HL-60 (cell line): ENCODE results near the gene DCHS1.
A peak's percentile ranks its signal among the peaks of the same experiment; 100 is the strongest.

Source experiments
- DNase-seq, 2 experiments: peaks; one replicate each; pipeline ENCODE4 v3.0.0-alpha.2; 2010 to 2020; ENCODE audit warnings: low read depth in 1 of 2, low spot score in 1 of 2
- H3K27ac ChIP-seq: fragments of 250-450 bp; sonication (Bioruptor Pico); replicated peaks from 2 replicates; pipeline ENCODE4 v1.5.1; 2020; ENCODE audit warnings: mild to moderate bottlenecking, moderate library complexity
- H3K27me3 ChIP-seq: fragments of 250-450 bp; sonication (Bioruptor Pico); 2 replicates; pipeline ENCODE4 v1.5.1; 2021; ENCODE audit warnings: mild to moderate bottlenecking, moderate library complexity; ENCODE audit not compliant: insufficient read depth, poor library complexity, severe bottlenecking
- H3K4me3 ChIP-seq: replicated peaks from 2 replicates; pipeline ENCODE4 v1.5.1; 2011; ENCODE audit warnings: mild to moderate bottlenecking, control low read depth, low read length; ENCODE audit not compliant: insufficient read depth
- GABPA ChIP-seq: IDR thresholded peaks from 2 replicates; pipeline ENCODE4 v1.6.1; 2012; ENCODE audit warnings: low read depth
- POLR2AphosphoS5 ChIP-seq: IDR thresholded peaks from 2 replicates; pipeline ENCODE4 v1.6.1; 2012; ENCODE audit warnings: low read depth
- SPI1 ChIP-seq: IDR thresholded peaks from 2 replicates; pipeline ENCODE4 v1.6.1; 2012; ENCODE audit warnings: low read depth, mild to moderate bottlenecking, borderline replicate concordance
- TF ChIP-seq, protein P1 (sequence below): IDR thresholded peaks from 2 replicates; pipeline ENCODE4 v1.6.1; 2012; ENCODE audit warnings: low read depth; ENCODE audit not compliant: insufficient replicate concordance
- TF ChIP-seq, protein P2 (sequence below): IDR thresholded peaks from one replicate; pipeline ENCODE4 v1.5.1; 2011; ENCODE audit warnings: low read length, control low read depth, inconsistent platforms; ENCODE audit not compliant: insufficient read depth

The DCHS1 gene

DNA sequence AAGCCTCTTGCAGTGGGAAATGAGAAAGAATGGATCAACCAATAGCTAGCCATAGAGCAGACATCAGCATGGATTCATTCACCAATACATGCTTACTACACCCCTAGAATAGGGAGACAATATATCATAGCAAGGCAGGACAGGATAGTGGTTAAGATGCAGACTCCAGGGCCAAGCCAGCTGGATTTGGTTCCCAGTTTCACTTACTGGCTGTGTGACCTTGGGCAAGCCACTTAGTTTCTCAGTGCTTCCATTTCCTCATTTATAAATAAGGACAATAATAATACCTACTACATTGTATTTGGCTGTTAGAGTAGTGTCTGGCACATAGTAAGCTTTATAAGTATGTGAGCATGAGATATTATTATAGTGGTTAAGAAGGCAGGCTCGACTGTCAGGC lies 7.1 kb downstream of the DCHS1 start:
- Histone ChIP-seq H3K27me3 (no peaks in the 10 kb centered on the region), H3K27ac (no peak overlapping the region), H3K4me3 (no peak overlapping the region)
- peak in 1 of 2 experiments; percentile 28 for DNase-seq
- TF ChIP-seq, protein P1, sequence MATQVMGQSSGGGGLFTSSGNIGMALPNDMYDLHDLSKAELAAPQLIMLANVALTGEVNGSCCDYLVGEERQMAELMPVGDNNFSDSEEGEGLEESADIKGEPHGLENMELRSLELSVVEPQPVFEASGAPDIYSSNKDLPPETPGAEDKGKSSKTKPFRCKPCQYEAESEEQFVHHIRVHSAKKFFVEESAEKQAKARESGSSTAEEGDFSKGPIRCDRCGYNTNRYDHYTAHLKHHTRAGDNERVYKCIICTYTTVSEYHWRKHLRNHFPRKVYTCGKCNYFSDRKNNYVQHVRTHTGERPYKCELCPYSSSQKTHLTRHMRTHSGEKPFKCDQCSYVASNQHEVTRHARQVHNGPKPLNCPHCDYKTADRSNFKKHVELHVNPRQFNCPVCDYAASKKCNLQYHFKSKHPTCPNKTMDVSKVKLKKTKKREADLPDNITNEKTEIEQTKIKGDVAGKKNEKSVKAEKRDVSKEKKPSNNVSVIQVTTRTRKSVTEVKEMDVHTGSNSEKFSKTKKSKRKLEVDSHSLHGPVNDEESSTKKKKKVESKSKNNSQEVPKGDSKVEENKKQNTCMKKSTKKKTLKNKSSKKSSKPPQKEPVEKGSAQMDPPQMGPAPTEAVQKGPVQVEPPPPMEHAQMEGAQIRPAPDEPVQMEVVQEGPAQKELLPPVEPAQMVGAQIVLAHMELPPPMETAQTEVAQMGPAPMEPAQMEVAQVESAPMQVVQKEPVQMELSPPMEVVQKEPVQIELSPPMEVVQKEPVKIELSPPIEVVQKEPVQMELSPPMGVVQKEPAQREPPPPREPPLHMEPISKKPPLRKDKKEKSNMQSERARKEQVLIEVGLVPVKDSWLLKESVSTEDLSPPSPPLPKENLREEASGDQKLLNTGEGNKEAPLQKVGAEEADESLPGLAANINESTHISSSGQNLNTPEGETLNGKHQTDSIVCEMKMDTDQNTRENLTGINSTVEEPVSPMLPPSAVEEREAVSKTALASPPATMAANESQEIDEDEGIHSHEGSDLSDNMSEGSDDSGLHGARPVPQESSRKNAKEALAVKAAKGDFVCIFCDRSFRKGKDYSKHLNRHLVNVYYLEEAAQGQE: no peak
- TF ChIP-seq GABPA: no peak
- peak; percentile 32; the same call in 1 of the 2 replicates for TF ChIP-seq SPI1
- TF ChIP-seq, protein P2, sequence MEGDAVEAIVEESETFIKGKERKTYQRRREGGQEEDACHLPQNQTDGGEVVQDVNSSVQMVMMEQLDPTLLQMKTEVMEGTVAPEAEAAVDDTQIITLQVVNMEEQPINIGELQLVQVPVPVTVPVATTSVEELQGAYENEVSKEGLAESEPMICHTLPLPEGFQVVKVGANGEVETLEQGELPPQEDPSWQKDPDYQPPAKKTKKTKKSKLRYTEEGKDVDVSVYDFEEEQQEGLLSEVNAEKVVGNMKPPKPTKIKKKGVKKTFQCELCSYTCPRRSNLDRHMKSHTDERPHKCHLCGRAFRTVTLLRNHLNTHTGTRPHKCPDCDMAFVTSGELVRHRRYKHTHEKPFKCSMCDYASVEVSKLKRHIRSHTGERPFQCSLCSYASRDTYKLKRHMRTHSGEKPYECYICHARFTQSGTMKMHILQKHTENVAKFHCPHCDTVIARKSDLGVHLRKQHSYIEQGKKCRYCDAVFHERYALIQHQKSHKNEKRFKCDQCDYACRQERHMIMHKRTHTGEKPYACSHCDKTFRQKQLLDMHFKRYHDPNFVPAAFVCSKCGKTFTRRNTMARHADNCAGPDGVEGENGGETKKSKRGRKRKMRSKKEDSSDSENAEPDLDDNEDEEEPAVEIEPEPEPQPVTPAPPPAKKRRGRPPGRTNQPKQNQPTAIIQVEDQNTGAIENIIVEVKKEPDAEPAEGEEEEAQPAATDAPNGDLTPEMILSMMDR: no peak

- TF ChIP-seq, protein P1: no peak
- TF ChIP-seq, protein P2: no peak
- Histone ChIP-seq H3K27me3 (no peaks in the 10 kb centered on the region), H3K27ac (peak overlapping the region; percentile 55), H3K4me3 (no peak overlapping the region)
- DNase-seq: no peak
Observed at GRCh38 chr11:6647836-6648235, 7.8 kb downstream of the DCHS1 start.

- H3K27me3 ChIP-seq: no peaks in the 10 kb centered on the region
- peak; percentile 75 for DNase-seq
- TF ChIP-seq GABPA: no peak
- peak; percentile 50; the same call in 1 of the 2 replicates for TF ChIP-seq POLR2AphosphoS5
- TF ChIP-seq, protein P1: no peak
- TF ChIP-seq SPI1: peak; percentile 99
- TF ChIP-seq, protein P2: no peak
- H3K4me3 ChIP-seq: no peak overlapping the region
- H3K27ac ChIP-seq: peak overlapping the region; percentile 55
Observed at GRCh38 chr11:6646918-6647679, 8.5 kb downstream of the DCHS1 start.
